Activated B cell treated with CpG ODN at 0.5 μM for 24 hours (primary cell): ENCODE results near the gene RBM4. TPM values are rescaled to one million over a fixed set of nuclear protein-coding genes. Genes with fewer than 3 reads are reported as not detected.

Experiments
- ATAC-seq: fragments of 200-7000 bp; cut with Tn5 transposase; one replicate; pipeline ENCODE4 v1.10.0; 2021; ENCODE audit warnings: low read depth, mild to moderate bottlenecking, moderate library complexity
- CTCF ChIA-PET: fragments of 350-600 bp; sonication (Branson Sonifier 250); formaldehyde crosslinking; loops from one replicate; lab custom pipeline; 2021; ENCODE audit warnings: antibody characterized with exemption; lab: Charles Lee
- POLR2A ChIA-PET: fragments of 350-600 bp; sonication (Branson Sonifier 250); formaldehyde crosslinking; loops from one replicate; lab custom pipeline; 2021; ENCODE audit warnings: antibody characterized with exemption; lab: Charles Lee
- DNase-seq: peaks from one replicate; pipeline ENCODE4 v3.0.0; 2022
- H3K27ac Mint-ChIP-seq: one replicate; pipeline ENCODE4 v1.8.0; 2020; ENCODE audit warnings: mixed read lengths
- H3K27me3 Mint-ChIP-seq: one replicate; pipeline ENCODE4 v1.8.0; 2021; ENCODE audit warnings: mixed read lengths
- H3K36me3 Mint-ChIP-seq: one replicate; pipeline ENCODE4 v1.8.0; 2021; ENCODE audit warnings: low read depth, mixed read lengths
- H3K4me1 Mint-ChIP-seq: one replicate; pipeline ENCODE4 v1.8.0; 2021; ENCODE audit warnings: mixed read lengths
- H3K4me3 Mint-ChIP-seq: one replicate; pipeline ENCODE4 v1.8.0; 2020; ENCODE audit warnings: mild to moderate bottlenecking, mixed read lengths
- H3K9me3 Mint-ChIP-seq: one replicate; pipeline ENCODE4 v1.8.0; 2020; ENCODE audit warnings: mixed read lengths
- CTCF ChIP-seq: fragments of 200-600 bp; IDR thresholded peaks from one replicate; pipeline ENCODE4 v1.8.0; 2022; ENCODE audit warnings: antibody characterized with exemption, mild to moderate bottlenecking
- intact Hi-C: fragments of 100-400 bp; cut with micrococcal nuclease; formaldehyde crosslinking; loops from one replicate; pipeline ENCODE4 v1.15.1; 2024
- total RNA-seq: library from RNA; stranded (reverse); gene quantifications from 2 replicates; pipeline ENCODE4 v1.2.3, GENCODE V29; 2022

The RBM4 gene
- total RNA-seq, 1 donor from 2014 or later, result 197 TPM

- Mint-ChIP-seq H3K36me3 (peaks cover 72% of the 10 kb centered on the region), H3K4me3 (no peak overlapping the region), H3K9me3 (no peaks in the 10 kb centered on the region), H3K27me3 (no peaks in the 10 kb centered on the region), H3K27ac (no peak overlapping the region), H3K4me1 (peaks cover 35% of the 10 kb centered on the region)
- no peak for TF ChIP-seq CTCF
- ChIA-PET CTCF (no interaction called here), POLR2A (interaction anchor here (4.8 to 14.8 kb wide), 2 partner anchors 11 to 12 kb away, joined by 26 to 272 read pairs; partner anchors contain the start of genes RBM14 and RBM4)
- ATAC-seq (no peak), DNase-seq (no peak)
- intact Hi-C loops, result no loop called here
Observed at GRCh38 chr11:66629356-66629755, 9.1 kb upstream of the RBM4 start.

GRCh38 chr11:66631883-66632282, 6.6 kb upstream of the RBM4 start:
- no peak overlapping the region for H3K4me3 Mint-ChIP-seq
- no peak for DNase-seq
- ATAC-seq, result no peak
- no peak overlapping the region for H3K27ac Mint-ChIP-seq
- ChIA-PET CTCF (no interaction called here), POLR2A (interaction anchor here (0.6 kb wide), 1 partner anchor 41 kb away, joined by 6 read pairs; no protein-coding TSS in a partner anchor)
- peaks cover 43% of the 10 kb centered on the region for H3K4me1 Mint-ChIP-seq
- H3K27me3 Mint-ChIP-seq, result no peaks in the 10 kb centered on the region
- no peak for TF ChIP-seq CTCF
- H3K9me3 Mint-ChIP-seq, result no peaks in the 10 kb centered on the region
- intact Hi-C loops, result no loop called here
- H3K36me3 Mint-ChIP-seq, result peaks cover 55% of the 10 kb centered on the region

GRCh38 chr11:66632952-66633351, 5.6 kb upstream of the RBM4 start:
- Mint-ChIP-seq H3K4me1 (peaks cover 45% of the 10 kb centered on the region), H3K9me3 (no peaks in the 10 kb centered on the region), H3K4me3 (no peak overlapping the region), H3K27me3 (no peaks in the 10 kb centered on the region), H3K36me3 (peaks cover 44% of the 10 kb centered on the region), H3K27ac (no peak overlapping the region)
- TF ChIP-seq CTCF, result no peak
- CTCF ChIA-PET, result no interaction called here
- no peak for DNase-seq
- intact Hi-C loops, result no loop called here
- POLR2A ChIA-PET, result interaction anchor here (0.9 kb wide), 1 partner anchor 22 kb away, joined by 5 read pairs; no protein-coding TSS in a partner anchor
- ATAC-seq, result no peak

- intact Hi-C loops, result no loop called here
- Mint-ChIP-seq H3K4me3 (peak overlapping the region; percentile 4), H3K4me1 (peaks cover 59% of the 10 kb centered on the region), H3K27ac (peak overlapping the region; percentile 41), H3K27me3 (no peaks in the 10 kb centered on the region), H3K36me3 (peaks cover 54% of the 10 kb centered on the region), H3K9me3 (no peaks in the 10 kb centered on the region)
- DNase-seq, result no peak
- ATAC-seq, result no peak
- TF ChIP-seq CTCF, result no peak
- CTCF ChIA-PET, result interaction anchor here (1.3 kb wide), 1 partner anchor 42 kb away, joined by 3 read pairs; no protein-coding TSS in a partner anchor
- POLR2A ChIA-PET, result interaction anchor here (0.7 to 11.1 kb wide), 4 partner anchors 14 to 206 kb away, joined by 3 to 272 read pairs (median 12); partner anchors contain the start of genes RBM14 and RCE1
Observed at GRCh38 chr11:66636411-66636810, 2.1 kb upstream of the RBM4 start.

- ATAC-seq, result no peak
- CTCF ChIA-PET, result interaction anchor here (0.6 to 4.3 kb wide), 12 partner anchors 16 to 199 kb away, joined by 3 to 29 read pairs (median 4); partner anchors contain the start of genes CCDC87, MRPL11, RBM14 and RBM4B
- Mint-ChIP-seq H3K36me3 (peaks cover 60% of the 10 kb centered on the region), H3K27ac (peak overlapping the region; percentile 98), H3K4me1 (peaks cover 62% of the 10 kb centered on the region), H3K9me3 (no peaks in the 10 kb centered on the region), H3K4me3 (peak overlapping the region; percentile 99), H3K27me3 (no peaks in the 10 kb centered on the region)
- TF ChIP-seq CTCF, result no peak
- DNase-seq, result no peak
- POLR2A ChIA-PET, result interaction anchor here (0.7 to 11.1 kb wide), 27 partner anchors 9 to 747 kb away, joined by 3 to 272 read pairs (median 7); partner anchors contain the start of genes ACTN3, CCDC85B, CCDC87 and CCS
- intact Hi-C loops, result loop anchor here (1.0 to 2.0 kb wide), 7 partner anchors 21 to 91 kb away; partner anchors contain the start of genes ACTN3, CCDC87, CCS and RBM14
Observed at GRCh38 chr11:66637557-66638176, 836 bp upstream of the RBM4 start.
